ENCODE measurements around the gene PABPC3.

Gene PABPC3

DNA sequence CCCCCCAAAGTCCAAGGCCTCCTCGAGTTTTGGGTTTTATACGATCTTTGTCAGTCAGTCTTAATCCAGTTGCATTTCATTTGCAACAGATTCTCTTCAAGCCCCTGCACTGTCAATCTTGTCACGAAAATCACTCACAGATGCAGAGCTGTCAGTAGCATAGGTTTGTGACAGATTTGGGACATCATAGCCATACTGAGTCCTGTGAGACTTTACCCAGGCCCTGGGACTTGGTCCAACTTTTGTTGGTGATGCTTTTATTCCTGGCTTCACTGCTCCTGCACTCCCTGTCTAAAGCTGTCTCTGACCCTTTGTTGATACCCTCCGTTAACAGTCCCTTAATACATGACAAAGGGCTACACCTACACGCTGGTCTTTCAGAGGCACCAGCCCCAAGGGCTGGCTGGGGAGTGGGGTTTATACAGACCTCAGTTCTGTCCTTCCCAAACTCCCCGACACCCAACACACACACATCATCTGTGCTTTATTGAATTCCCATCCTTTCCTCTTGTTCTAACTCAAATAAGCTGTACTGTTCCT lies 36.0 kb downstream of the PABPC3 start:
- no peak for DNase-seq
- TF ChIP-seq POLR2A (IDR thresholded peaks at IDR 0.05; ENCODE audit: low read length) (no peak), GATA1 (IDR thresholded peaks at IDR 0.05; ENCODE audit: low read depth, low read length) (no peak)

DNA sequence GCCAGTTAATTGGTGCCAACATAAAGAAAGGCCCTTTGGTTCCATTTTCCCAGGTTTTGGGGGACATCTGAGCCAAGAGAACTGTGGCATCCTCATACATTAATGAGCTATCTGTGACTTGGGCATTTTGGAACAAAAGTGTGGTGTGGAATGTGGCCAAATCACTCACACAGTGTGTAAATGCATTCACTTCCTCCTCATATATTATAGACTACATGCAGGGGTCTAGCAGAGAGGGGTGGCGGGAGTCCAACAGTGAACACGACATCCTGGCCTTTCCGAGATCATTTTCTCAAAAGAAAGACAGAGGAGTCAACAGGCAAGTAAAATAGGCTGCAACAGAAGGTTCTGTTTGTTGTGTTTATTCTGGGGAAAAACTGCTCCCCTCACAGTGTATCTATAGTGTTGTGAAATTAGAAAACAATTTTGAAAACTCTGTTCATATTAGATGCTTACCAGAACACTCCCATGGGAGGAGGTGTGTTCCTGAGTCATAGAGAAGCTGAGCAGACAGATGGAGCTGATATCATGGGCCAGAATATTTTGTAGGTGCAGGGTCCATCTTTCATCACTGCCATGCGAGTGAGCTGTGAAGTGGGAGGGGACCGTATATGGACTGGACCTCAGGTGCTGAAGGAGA lies 36.9 kb downstream of the PABPC3 start:
- DNase-seq = no peak
- TF ChIP-seq GATA1 (IDR thresholded peaks at IDR 0.05; ENCODE audit: low read depth, low read length) = no peak
- no peak for TF ChIP-seq POLR2A (IDR thresholded peaks at IDR 0.05; ENCODE audit: low read length)

DNA sequence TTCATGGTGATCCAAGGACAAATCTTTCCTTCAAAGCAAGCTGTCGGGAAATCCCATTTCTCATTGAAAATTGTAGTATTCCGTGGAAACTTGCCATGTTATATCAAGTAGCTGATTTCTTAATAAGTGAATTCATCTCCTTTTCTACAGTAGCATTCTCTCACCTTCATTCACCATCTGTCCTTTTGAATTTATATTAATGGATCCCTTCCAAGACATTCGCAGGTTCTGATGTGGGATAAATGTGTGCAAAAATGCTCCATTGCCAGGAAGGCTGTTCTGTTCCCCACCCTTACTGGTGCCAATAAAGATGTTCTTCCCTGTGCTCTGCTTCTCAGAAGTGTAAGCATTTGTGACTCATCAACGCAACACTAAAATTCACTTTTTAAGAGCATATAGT lies 40.0 kb downstream of the PABPC3 start:
- no peak for DNase-seq
- TF ChIP-seq GATA1 (IDR thresholded peaks at IDR 0.05; ENCODE audit: low read depth, low read length) = no peak
- no peak for TF ChIP-seq POLR2A (IDR thresholded peaks at IDR 0.05; ENCODE audit: low read length)

DNA sequence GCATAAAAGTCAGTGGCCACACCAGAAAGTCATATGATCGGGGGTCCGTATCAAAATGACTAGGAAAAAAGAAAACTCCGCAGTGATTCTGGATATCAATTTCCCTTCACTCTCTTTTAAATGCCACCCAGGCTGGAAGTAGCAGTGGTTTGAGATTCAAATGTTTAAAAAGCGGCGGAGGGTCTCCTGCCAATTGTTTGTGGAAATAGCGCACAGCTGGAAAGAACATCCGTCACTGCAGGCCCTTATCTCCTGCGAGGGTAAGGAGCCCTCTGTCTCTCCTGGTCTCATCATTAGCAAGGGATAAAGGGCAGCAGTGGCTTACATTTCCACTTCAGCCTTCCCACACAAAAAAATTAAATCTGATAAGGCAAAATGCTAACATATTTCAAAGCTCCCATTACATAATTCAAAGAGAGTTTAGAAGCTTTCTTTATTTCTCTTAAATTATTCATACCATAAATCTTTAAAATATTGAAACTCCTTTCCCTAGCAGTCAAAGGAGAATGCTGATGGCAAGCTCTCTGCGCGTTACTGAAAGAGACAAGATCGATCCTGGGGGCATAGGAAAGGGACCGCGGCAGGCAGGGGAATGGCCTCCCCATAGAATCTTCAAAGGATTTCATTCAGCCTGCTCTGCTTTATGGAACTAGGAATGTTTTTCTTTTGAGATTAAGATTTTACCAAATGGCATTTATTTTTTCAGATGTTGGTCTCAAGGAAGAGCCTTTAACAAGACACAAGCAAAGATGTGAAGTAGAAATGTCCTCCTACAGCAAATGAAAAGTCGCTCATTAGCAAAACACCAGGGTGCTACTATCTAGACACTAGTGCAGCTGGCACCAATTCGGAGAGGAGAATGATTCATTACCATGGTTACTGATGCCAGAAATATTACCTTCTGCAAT lies 41.2 kb downstream of the PABPC3 start:
- no peak for DNase-seq
- TF ChIP-seq POLR2A (IDR thresholded peaks at IDR 0.05; ENCODE audit: low read length) = no peak
- no peak for TF ChIP-seq GATA1 (IDR thresholded peaks at IDR 0.05; ENCODE audit: low read depth, low read length)

DNA sequence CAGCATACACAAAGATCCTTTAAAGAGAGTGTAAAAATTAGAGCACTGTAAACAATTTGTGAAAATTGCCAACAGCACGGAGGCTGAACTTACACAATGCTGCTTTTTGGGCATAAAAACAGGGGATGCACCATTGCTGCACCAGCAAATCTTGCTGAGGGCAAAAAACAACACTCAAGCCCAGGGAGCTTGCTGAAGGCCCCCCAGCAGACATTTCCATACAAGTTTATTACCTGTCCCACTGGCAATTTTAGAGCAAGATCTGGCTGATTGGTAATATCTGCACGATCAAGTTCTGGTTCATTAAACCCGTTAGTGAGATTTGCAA lies 41.8 kb downstream of the PABPC3 start:
- no peak for TF ChIP-seq POLR2A (IDR thresholded peaks at IDR 0.05; ENCODE audit: low read length)
- no peak for TF ChIP-seq GATA1 (IDR thresholded peaks at IDR 0.05; ENCODE audit: low read depth, low read length)
- no peak for DNase-seq

DNA sequence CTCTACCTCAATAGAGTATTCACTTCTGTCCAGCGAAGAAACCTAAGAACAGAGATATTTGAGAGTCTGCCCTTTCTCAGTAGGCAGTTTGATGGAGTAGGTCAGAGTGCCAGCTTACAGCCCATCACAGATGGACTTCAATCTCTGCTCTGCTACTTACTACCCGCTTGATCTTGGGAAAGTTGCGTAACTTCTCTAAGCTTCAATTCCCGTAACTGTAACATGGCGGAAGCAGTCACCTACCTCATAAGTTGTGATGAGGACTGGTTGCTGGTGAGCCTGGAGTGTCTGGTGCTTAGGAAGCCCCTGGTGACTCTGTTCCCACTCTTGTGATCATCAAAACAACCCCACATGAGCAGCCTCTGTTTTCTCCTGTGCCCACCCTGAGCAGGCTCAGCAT lies 45.1 kb downstream of the PABPC3 start:
- no peak for TF ChIP-seq GATA1 (IDR thresholded peaks at IDR 0.05; ENCODE audit: low read depth, low read length)
- TF ChIP-seq POLR2A (IDR thresholded peaks at IDR 0.05; ENCODE audit: low read length) = no peak
- DNase-seq = no peak

DNA sequence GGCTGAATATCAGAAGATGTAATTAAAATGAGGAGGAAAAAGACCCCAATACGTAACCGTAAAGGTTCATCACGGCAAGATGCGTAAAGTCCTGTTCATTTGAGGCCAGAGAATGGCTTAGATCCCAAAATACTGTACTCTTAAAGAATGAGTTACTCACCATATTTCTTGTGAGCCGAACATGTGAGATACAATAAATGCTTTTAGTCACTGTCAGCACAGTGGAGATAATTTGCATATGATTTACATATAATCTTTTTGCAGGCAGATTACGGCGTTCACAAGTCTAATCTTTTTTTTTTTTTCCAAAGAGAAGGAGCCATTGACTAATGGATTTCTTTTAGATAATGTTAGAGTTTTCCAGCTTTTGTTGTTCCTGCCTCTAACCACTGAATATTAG lies 47.8 kb downstream of the PABPC3 start:
- TF ChIP-seq POLR2A (IDR thresholded peaks at IDR 0.05; ENCODE audit: low read length) = no peak
- no peak for TF ChIP-seq GATA1 (IDR thresholded peaks at IDR 0.05; ENCODE audit: low read depth, low read length)
- no peak for DNase-seq

DNA sequence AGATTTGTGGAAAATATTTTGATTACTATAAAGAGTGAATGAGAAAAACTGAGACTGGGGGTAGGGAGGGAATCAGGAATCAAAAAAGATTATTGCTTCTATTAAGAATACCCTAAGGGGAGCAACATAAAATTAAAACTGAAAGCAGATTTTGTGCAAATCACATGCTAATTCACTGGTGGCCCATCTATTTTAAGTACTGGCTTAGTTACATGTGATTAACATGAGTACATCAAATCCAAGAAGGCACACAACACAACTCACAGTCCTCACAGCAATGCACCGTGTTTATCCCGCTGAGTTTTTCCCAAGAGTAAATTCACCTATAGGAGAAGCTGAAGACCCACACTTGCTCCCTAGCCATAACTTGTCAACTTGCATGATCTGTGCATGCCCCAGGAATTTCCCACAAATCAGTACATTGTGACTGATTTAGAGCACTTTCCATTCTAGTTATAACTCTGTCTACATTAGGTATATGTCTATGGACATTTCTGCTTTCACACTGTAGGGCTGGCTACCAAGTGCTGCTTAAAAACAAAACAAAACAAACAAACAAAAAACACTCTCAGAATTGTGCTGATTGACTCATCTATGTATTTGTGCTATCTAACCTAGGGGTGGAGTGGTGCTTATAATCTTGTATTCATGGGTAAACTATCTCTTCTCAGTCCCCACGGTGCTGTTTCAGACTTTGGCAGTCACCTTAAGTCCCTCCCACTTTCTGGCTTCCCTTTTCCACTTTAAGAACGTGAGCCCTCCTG lies 51.9 kb downstream of the PABPC3 start:
- no peak for TF ChIP-seq GATA1 (IDR thresholded peaks at IDR 0.05; ENCODE audit: low read depth, low read length)
- no peak for TF ChIP-seq POLR2A (IDR thresholded peaks at IDR 0.05; ENCODE audit: low read length)
- no peak for DNase-seq

DNA sequence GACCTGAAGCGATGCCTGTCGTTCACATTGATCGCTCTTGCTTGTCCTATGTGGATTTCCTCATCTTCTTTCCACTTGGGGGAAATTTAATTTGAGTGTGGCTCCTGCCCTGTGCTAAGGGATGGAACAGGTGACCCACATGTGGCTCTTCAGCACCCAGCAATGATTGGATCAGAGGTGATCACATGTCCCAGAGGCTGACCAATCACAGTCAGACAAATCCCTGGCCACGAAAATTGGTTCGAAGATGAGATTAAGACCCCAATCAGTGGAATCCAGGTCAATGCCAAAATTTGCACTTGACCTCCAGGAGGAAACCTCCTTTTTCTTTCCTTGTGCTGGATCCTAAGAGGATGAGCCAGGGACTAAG lies 52.5 kb downstream of the PABPC3 start:
- no peak for TF ChIP-seq GATA1 (IDR thresholded peaks at IDR 0.05; ENCODE audit: low read depth, low read length)
- no peak for TF ChIP-seq POLR2A (IDR thresholded peaks at IDR 0.05; ENCODE audit: low read length)
- DNase-seq = no peak
